Tibial artery (tissue), 4 donors: Measurements from ENCODE around the gene PRR19.
A peak's percentile ranks its signal among the peaks of the same experiment; 100 is the strongest.

ENCODE experiments used
- DNase-seq, 2 donors: peaks; one replicate each; pipeline ENCODE4 v3.0.0-alpha.2; 2019
- H3K27ac ChIP-seq, 2 donors: fragments of 200-600 bp; sonication (generic) in 1 of 2; 1 replicate in 1 of 2; 2 replicates in 1 of 2; pipeline ENCODE4 v1.5.1; 2018 to 2019; ENCODE audit warnings: mild to moderate bottlenecking in 1 of 2
- H3K27me3 ChIP-seq, 2 donors: fragments of 200-600 bp; sonication (generic) in 1 of 2; one replicate each; pipeline versions ENCODE4 v1.5.1 to v1.6.0; 2016 to 2019
- H3K36me3 ChIP-seq, 3 donors: fragments of 200-600 bp; sonication (generic) in 2 of 3; one replicate each; pipeline ENCODE4 v1.5.1; 2016 to 2019; ENCODE audit warnings: mild to moderate bottlenecking in 2 of 3
- H3K4me1 ChIP-seq, 4 donors: fragments of 200-600 bp; sonication (generic) in 2 of 4; 1 replicate in 3 of 4; 2 replicates in 1 of 4; pipeline ENCODE4 v1.5.1; 2016 to 2019
- H3K4me3 ChIP-seq, 2 donors: fragments of 200-600 bp; sonication (generic) in 1 of 2; 1 replicate in 1 of 2; 2 replicates in 1 of 2; pipeline ENCODE4 v1.5.1; 2018 to 2019; ENCODE audit warnings: mild to moderate bottlenecking in 2 of 2
- H3K9me3 ChIP-seq, 3 donors: fragments of 200-600 bp; sonication (generic) in 1 of 3; one replicate each; pipeline ENCODE4 v1.5.1; 2016 to 2019
- CTCF ChIP-seq, 2 experiments: fragments of 200-600 bp in 1 of 2; fragments of 450-650 bp in 1 of 2; IDR thresholded peaks; one replicate each; pipeline ENCODE4 v1.5.1; 2017 to 2019; ENCODE audit warnings: antibody characterized with exemption in 2 of 2, mild to moderate bottlenecking in 1 of 2, moderate library complexity in 1 of 2
- intact Hi-C: fragments of 100-400 bp; cut with DNase I; formaldehyde crosslinking; loops from one replicate; pipeline ENCODE4 v1.15.0; 2023; ENCODE audit warnings: low total_unique reads

The PRR19 gene

DNA sequence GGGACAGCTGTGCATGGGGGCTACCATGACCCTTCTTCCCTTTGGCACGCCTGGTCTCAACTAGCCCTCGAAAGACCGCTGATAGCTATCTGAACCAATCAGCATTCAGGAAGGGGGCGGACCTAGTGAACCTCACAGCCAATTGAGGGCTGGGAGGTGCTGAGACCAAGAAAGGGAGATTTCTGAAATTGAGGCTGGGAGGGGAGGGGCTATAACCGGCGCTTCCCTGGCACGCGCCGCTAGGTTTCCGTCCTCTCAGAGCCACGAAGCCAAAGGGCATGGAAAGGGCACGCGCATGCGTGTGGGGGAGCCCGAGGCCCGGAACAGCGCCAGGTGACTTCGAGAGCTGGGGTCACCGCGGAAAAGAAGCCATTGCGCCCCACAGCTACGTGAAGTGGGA, 4.7 kb downstream of the PRR19 start:
- intact Hi-C loops: no loop called here
- Histone ChIP-seq H3K9me3 (no peaks in the 10 kb centered on the region), H3K4me1 (peaks cover 0 to 16% (median 14%) of the 10 kb centered on the region in 4 donors), H3K27me3 (peaks cover 0 to 42% of the 10 kb centered on the region in 2 donors), H3K4me3 (no peak overlapping the region), H3K27ac (no peak overlapping the region), H3K36me3 (no peaks in the 10 kb centered on the region)
- no peak for TF ChIP-seq CTCF (IDR thresholded peaks at IDR 0.05)
- no peak for DNase-seq

DNA sequence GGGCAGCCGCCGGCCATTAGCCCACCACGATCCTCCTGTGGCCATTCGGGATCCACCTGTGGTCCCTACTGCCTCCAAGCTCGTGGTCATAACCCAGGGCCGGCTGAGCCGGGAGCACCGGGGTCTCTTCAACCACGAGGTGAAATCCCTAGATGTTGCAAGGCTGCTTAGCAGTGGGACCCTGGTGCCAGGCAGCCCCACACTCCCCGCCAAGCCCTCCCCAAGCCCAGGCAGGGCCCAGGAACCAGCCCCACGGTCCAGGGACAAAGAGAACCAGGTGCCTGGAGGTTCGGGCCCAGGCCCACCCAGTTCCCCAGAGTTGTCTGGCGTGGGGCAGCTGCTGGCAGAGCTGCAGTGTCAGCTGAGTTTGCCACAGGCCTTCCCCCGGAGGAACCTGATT, 7.8 kb downstream of the PRR19 start:
- H3K27me3 ChIP-seq: peaks cover 0 to 58% of the 10 kb centered on the region in 2 donors
- H3K4me3 ChIP-seq: no peak overlapping the region
- H3K36me3 ChIP-seq: no peaks in the 10 kb centered on the region
- no peaks in the 10 kb centered on the region for H3K9me3 ChIP-seq
- no peak for DNase-seq
- no peak for TF ChIP-seq CTCF (IDR thresholded peaks at IDR 0.05)
- intact Hi-C loops: loop anchor here (2.0 kb wide), 1 partner anchor 397 kb away; no protein-coding TSS in a partner anchor
- no peak overlapping the region for H3K27ac ChIP-seq
- H3K4me1 ChIP-seq: peaks cover 0 to 15% (median 9%) of the 10 kb centered on the region in 4 donors

GRCh38 chr19:42311657-42312056, 9.7 kb downstream of the PRR19 start:
- Histone ChIP-seq H3K27ac (no peak overlapping the region), H3K9me3 (no peaks in the 10 kb centered on the region), H3K4me1 (peaks cover 0 to 17% (median 9%) of the 10 kb centered on the region in 4 donors), H3K27me3 (peaks cover 0 to 77% of the 10 kb centered on the region in 2 donors), H3K4me3 (no peak overlapping the region), H3K36me3 (no peaks in the 10 kb centered on the region)
- no peak for TF ChIP-seq CTCF (IDR thresholded peaks at IDR 0.05)
- no peak for DNase-seq
- intact Hi-C loops: loop anchor here (2.0 kb wide), 1 partner anchor 399 kb away; no protein-coding TSS in a partner anchor

- DNase-seq: no peak
- Histone ChIP-seq H3K4me3 (no peak overlapping the region), H3K9me3 (no peaks in the 10 kb centered on the region), H3K27ac (no peak overlapping the region), H3K27me3 (peaks cover 0 to 78% of the 10 kb centered on the region in 2 donors), H3K4me1 (peaks cover 0 to 20% (median 9%) of the 10 kb centered on the region in 4 donors), H3K36me3 (no peaks in the 10 kb centered on the region)
- intact Hi-C loops: no loop called here
- no peak for TF ChIP-seq CTCF (IDR thresholded peaks at IDR 0.05)
Measured at GRCh38 chr19:42312370-42312769, 10.4 kb downstream of the PRR19 start.

DNA sequence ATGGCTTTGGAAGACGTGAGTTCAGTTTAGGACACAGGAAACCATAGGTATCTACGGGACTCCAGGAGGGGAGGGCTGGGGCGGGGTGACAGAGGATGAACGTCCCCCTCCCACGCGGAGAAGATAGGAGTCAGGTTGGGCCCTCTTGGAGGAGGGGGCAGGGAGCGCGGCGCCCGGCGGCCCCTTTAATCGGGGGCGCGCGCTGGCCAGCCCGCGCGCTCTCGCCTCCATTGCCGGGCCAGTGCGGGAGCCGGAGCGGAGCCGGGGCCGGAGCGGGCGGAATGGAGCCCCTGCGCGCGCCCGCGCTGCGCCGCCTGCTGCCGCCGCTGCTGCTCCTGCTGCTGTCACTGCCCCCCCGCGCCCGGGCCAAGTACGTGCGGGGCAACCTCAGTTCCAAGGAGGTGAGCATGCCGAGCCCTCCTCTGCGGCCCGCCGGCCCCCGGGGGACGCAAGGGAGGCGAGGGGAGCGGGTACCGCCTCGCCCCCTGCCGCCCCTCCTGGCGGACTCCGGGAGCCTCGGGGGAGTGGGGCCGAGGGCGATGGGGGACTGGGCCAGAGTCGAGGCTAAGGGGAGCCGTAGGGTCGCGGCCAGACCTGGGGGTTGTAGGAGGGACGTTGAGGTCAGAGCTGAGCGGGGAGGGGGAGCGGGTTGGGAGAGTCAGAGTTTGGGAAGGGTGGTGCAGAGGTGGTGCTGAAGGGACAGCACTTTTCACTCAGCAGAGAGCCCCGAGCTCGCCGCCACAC, 11.3 kb downstream of the PRR19 start, which contains the start of gene TMEM145:
TMEM145 (plus strand) TSS at position 214 of the 744 bp plus-strand sequence; CDS start at position 282, 68 bp downstream.
- peaks cover 0 to 20% (median 9%) of the 10 kb centered on the region in 4 donors for H3K4me1 ChIP-seq
- H3K9me3 ChIP-seq: no peaks in the 10 kb centered on the region
- TF ChIP-seq CTCF (IDR thresholded peaks at IDR 0.05): no peak
- intact Hi-C loops: no loop called here
- no peak for DNase-seq
- peak within 1 kb of the TSS; percentile 14 to 43 for H3K4me3 ChIP-seq
- no peaks in the 10 kb centered on the region for H3K36me3 ChIP-seq
- peaks cover 0 to 78% of the 10 kb centered on the region in 2 donors for H3K27me3 ChIP-seq
- no peak within 1 kb of the TSS for H3K27ac ChIP-seq
